ENCODE data around the gene SH2D6.

DNA sequence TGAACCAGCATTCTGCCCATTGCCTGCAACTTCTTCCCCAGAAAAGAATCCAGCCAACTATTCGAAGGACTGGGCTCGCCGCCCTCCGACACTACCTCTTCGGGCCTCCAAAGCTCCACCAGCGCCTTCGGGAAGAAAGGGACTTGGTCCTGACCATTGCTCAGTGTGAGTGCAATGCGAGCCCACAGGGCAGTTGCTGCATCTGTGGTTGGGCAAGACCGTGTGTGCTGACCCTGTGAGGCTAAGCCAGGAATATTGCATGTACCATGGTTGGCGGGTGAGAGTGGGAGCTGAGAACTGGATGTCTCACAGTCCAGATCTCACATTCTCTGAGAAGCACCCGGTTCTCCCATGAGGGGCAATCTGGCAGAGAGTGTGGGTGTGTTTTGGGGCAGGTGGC lies 47.5 kb upstream of the SH2D6 start:
- no peak for TF ChIP-seq EZH2 (IDR thresholded peaks at IDR 0.05)
- TF ChIP-seq, protein P1, sequence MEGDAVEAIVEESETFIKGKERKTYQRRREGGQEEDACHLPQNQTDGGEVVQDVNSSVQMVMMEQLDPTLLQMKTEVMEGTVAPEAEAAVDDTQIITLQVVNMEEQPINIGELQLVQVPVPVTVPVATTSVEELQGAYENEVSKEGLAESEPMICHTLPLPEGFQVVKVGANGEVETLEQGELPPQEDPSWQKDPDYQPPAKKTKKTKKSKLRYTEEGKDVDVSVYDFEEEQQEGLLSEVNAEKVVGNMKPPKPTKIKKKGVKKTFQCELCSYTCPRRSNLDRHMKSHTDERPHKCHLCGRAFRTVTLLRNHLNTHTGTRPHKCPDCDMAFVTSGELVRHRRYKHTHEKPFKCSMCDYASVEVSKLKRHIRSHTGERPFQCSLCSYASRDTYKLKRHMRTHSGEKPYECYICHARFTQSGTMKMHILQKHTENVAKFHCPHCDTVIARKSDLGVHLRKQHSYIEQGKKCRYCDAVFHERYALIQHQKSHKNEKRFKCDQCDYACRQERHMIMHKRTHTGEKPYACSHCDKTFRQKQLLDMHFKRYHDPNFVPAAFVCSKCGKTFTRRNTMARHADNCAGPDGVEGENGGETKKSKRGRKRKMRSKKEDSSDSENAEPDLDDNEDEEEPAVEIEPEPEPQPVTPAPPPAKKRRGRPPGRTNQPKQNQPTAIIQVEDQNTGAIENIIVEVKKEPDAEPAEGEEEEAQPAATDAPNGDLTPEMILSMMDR (IDR thresholded peaks at IDR 0.05): no peak

All from neural progenitor cell (in vitro differentiated cells).